ENCODE data around the gene KRT73.

KRT73 gene

GRCh38 chr12:52627395-52628110 lies 9.2 kb upstream of the KRT73 start:
- no peak for DNase-seq (ENCODE audit: low read depth, low spot score)
- no peak overlapping the region for H3K27ac ChIP-seq

GRCh38 chr12:52622349-52622748 lies 4.0 kb upstream of the KRT73 start:
- DNase-seq (ENCODE audit: low read depth, low spot score) = no peak
- no peak overlapping the region for H3K27ac ChIP-seq

- H3K27ac ChIP-seq = no peak overlapping the region
- no peak for DNase-seq (ENCODE audit: low read depth, low spot score)
Observed at GRCh38 chr12:52618866-52619265, 507 bp upstream of the KRT73 start.

- no peak overlapping the region for H3K27ac ChIP-seq
Observed at GRCh38 chr12:52617403-52617785, 965 bp downstream of the KRT73 start.

GRCh38 chr12:52616680-52617402 lies 1.5 kb downstream of the KRT73 start:
- no peak overlapping the region for H3K27ac ChIP-seq
- DNase-seq (ENCODE audit: low read depth, low spot score) = no peak

More at GRCh38 chr12:52617403-52617785, 965 bp downstream of the KRT73 start:
- DNase-seq (ENCODE audit: low read depth, low spot score) = no peak

GRCh38 chr12:52615912-52616311 lies 2.4 kb downstream of the KRT73 start:
- no peak overlapping the region for H3K27ac ChIP-seq
- DNase-seq (ENCODE audit: low read depth, low spot score) = no peak

GRCh38 chr12:52615208-52615868 lies 3.0 kb downstream of the KRT73 start:
- H3K27ac ChIP-seq = no peak overlapping the region

GRCh38 chr12:52614381-52615207 lies 3.8 kb downstream of the KRT73 start:
- no peak overlapping the region for H3K27ac ChIP-seq
- DNase-seq (ENCODE audit: low read depth, low spot score) = no peak

More at GRCh38 chr12:52615208-52615868, 3.0 kb downstream of the KRT73 start:
- no peak for DNase-seq (ENCODE audit: low read depth, low spot score)

- no peak for DNase-seq (ENCODE audit: low read depth, low spot score)
Observed at GRCh38 chr12:52613384-52614030, 4.9 kb downstream of the KRT73 start.

GRCh38 chr12:52612431-52613383 lies 5.7 kb downstream of the KRT73 start:
- no peak overlapping the region for H3K27ac ChIP-seq
- DNase-seq (ENCODE audit: low read depth, low spot score) = no peak

More at GRCh38 chr12:52613384-52614030, 4.9 kb downstream of the KRT73 start:
- H3K27ac ChIP-seq = no peak overlapping the region

- no peak overlapping the region for H3K27ac ChIP-seq
- no peak for DNase-seq (ENCODE audit: low read depth, low spot score)
Observed at GRCh38 chr12:52611080-52611468, 7.3 kb downstream of the KRT73 start.

GRCh38 chr12:52608826-52609630 lies 9.3 kb downstream of the KRT73 start:
- H3K27ac ChIP-seq = no peak overlapping the region
- no peak for DNase-seq (ENCODE audit: low read depth, low spot score)

- H3K27ac ChIP-seq = no peak overlapping the region
- no peak for DNase-seq (ENCODE audit: low read depth, low spot score)
Observed at GRCh38 chr12:52608161-52608560, 10.2 kb downstream of the KRT73 start.

GRCh38 chr12:52607314-52607713 lies 11.0 kb downstream of the KRT73 start:
- no peak for DNase-seq (ENCODE audit: low read depth, low spot score)
- no peak overlapping the region for H3K27ac ChIP-seq

GRCh38 chr12:52606581-52607218 lies 11.7 kb downstream of the KRT73 start:
- H3K27ac ChIP-seq = no peak overlapping the region
- no peak for DNase-seq (ENCODE audit: low read depth, low spot score)

- no peak overlapping the region for H3K27ac ChIP-seq
- DNase-seq (ENCODE audit: low read depth, low spot score) = no peak
Observed at GRCh38 chr12:52606096-52606495, 12.3 kb downstream of the KRT73 start.

GRCh38 chr12:52605542-52605941 lies 12.8 kb downstream of the KRT73 start:
- DNase-seq (ENCODE audit: low read depth, low spot score) = no peak
- no peak overlapping the region for H3K27ac ChIP-seq

All from epithelial cell of prostate (primary cell).